Lower leg skin (tissue), 4 donors: ENCODE data around the gene MS4A10. TPM values are rescaled to one million over a fixed set of nuclear protein-coding genes. Genes with fewer than 3 reads are reported as not detected.

Source experiments
- DNase-seq, 2 donors: peaks; one replicate each; pipeline ENCODE4 v3.0.0-alpha.2; 2019; ENCODE audit warnings: low spot score in 2 of 2
- H3K4me3 ChIP-seq: fragments of 200-600 bp; sonication (generic); 2 replicates; pipeline ENCODE4 v1.5.1; 2017; ENCODE audit warnings: mild to moderate bottlenecking, low read depth; ENCODE audit not compliant: poor library complexity, severe bottlenecking
- CTCF ChIP-seq, 3 donors: fragments of 450-650 bp; IDR thresholded peaks; one replicate each; pipeline ENCODE4 v1.5.1; 2016; ENCODE audit warnings: antibody characterized with exemption in 3 of 3, mild to moderate bottlenecking in 3 of 3, moderate library complexity in 2 of 3
- POLR2A ChIP-seq, 2 donors: fragments of 450-650 bp; IDR thresholded peaks; one replicate each; pipeline ENCODE4 v1.6.1; 2016 to 2017; ENCODE audit warnings: antibody characterized with exemption in 2 of 2, mild to moderate bottlenecking in 1 of 2, moderate library complexity in 1 of 2
- whole genome bisulfite sequencing, 2 donors: methylation state at CpG; one replicate each; pipeline ENCODE4 v1.1.5; 2018; 5-methylcytosine and 5-hydroxymethylcytosine counted together
- intact Hi-C: fragments of 100-400 bp; cut with DNase I; formaldehyde crosslinking; loops from one replicate; pipeline ENCODE4 v1.15.0; 2023; ENCODE audit warnings: low total_unique reads
- total RNA-seq, 4 donors: library from RNA; depleted of rRNA; stranded (reverse); fragments of >200 nt; gene quantifications; one replicate each; pipeline ENCODE4 v1.1.0, GENCODE V29; 2016

The MS4A10 gene
- total RNA-seq, 4 donors from 2014 or later: not detected

- intact Hi-C loops: no loop called here
- no peak overlapping the region for H3K4me3 ChIP-seq
- TF ChIP-seq CTCF (IDR thresholded peaks at IDR 0.05): no peak
- DNase-seq: no peak
- 39 to 40% methylated on average over 8 of the region's 8 CpGs for WGBS, 2 donors
These were observed 751 bp downstream of the MS4A10 start for GRCh38 chr11:60785806-60786361.

- TF ChIP-seq CTCF (IDR thresholded peaks at IDR 0.05) (no peak), POLR2A (IDR thresholded peaks at IDR 0.05) (no peak)
- no peak for DNase-seq
- intact Hi-C loops: no loop called here
- WGBS, 2 donors: 61 to 67% methylated on average over 14 to 15 of the region's 15 CpGs
- H3K4me3 ChIP-seq: no peak overlapping the region
These were observed 1.9 kb downstream of the MS4A10 start for GRCh38 chr11:60786811-60787567.

GRCh38 chr11:60788401-60789125 is 3.4 kb downstream of the MS4A10 start:
- DNase-seq: no peak

GRCh38 chr11:60790726-60791125 is 5.6 kb downstream of the MS4A10 start:
- no peak for DNase-seq
- TF ChIP-seq CTCF (IDR thresholded peaks at IDR 0.05): no peak
- no peak for TF ChIP-seq POLR2A (IDR thresholded peaks at IDR 0.05)
- intact Hi-C loops: no loop called here
- H3K4me3 ChIP-seq: no peak overlapping the region
- WGBS, 2 donors: 92 to 93% methylated on average over 3 of the region's 3 CpGs

More at GRCh38 chr11:60788401-60789125, 3.4 kb downstream of the MS4A10 start:
- 75 to 89% methylated on average over 5 to 7 of the region's 7 CpGs for WGBS, 2 donors
- intact Hi-C loops: no loop called here
- TF ChIP-seq CTCF (IDR thresholded peaks at IDR 0.05) (no peak), POLR2A (IDR thresholded peaks at IDR 0.05) (no peak)
- no peak overlapping the region for H3K4me3 ChIP-seq

- no peak overlapping the region for H3K4me3 ChIP-seq
- DNase-seq: no peak
- intact Hi-C loops: no loop called here
- TF ChIP-seq POLR2A (IDR thresholded peaks at IDR 0.05) (no peak), CTCF (IDR thresholded peaks at IDR 0.05) (no peak)
- WGBS, 2 donors: 91 to 93% methylated on average over 4 of the region's 4 CpGs
These were observed 6.2 kb downstream of the MS4A10 start for GRCh38 chr11:60791153-60791933.
